GM12892 (cell line): ENCODE results near the gene GOLGA5.

Source experiments
- POLR2A ChIP-seq: IDR thresholded peaks from 2 replicates; pipeline ENCODE4 v1.6.1; 2011; ENCODE audit warnings: low read depth, low read length, control low read depth
- POLR2AphosphoS5 ChIP-seq: IDR thresholded peaks from 2 replicates; pipeline ENCODE4 v1.6.1; 2011; ENCODE audit warnings: low read depth, low read length, control low read depth
- TAF1 ChIP-seq: IDR thresholded peaks from 2 replicates; pipeline ENCODE4 v1.6.1; 2011; ENCODE audit warnings: low read depth, mild to moderate bottlenecking, control low read depth, low read length, borderline replicate concordance

GRCh38 chr14:92813201-92813600, 19.1 kb downstream of the GOLGA5 start:
- no peak for TF ChIP-seq TAF1
- TF ChIP-seq POLR2A = no peak
- TF ChIP-seq POLR2AphosphoS5 = no peak
